H9 (cell line): ENCODE results near the gene CPEB2. TPM values are rescaled to one million over a fixed set of nuclear protein-coding genes. Genes with fewer than 3 reads are reported as not detected.

ENCODE experiments used
- DNase-seq: peaks from one replicate; pipeline ENCODE4 v3.0.0-alpha.2; 2017
- H2AFZ ChIP-seq: one replicate; pipeline ENCODE4 v1.6.1; 2013; ENCODE audit warnings: mild to moderate bottlenecking, low read length, control low read depth, moderate library complexity
- H2AK5ac ChIP-seq: 2 replicates; pipeline ENCODE4 v1.6.1; 2013; ENCODE audit warnings: low read length, control low read depth, mixed read lengths; ENCODE audit not compliant: insufficient read length
- H2BK120ac ChIP-seq: one replicate; pipeline ENCODE4 v1.6.1; 2013; ENCODE audit warnings: low read depth, mild to moderate bottlenecking, low read length, control low read depth, inconsistent platforms; ENCODE audit not compliant: poor library complexity, severe bottlenecking
- H2BK12ac ChIP-seq: 2 replicates; pipeline ENCODE4 v1.6.1; 2013; ENCODE audit warnings: low read length, control low read depth, mixed read lengths, low read depth; ENCODE audit not compliant: insufficient read length
- H2BK15ac ChIP-seq: 2 replicates; pipeline ENCODE4 v1.6.1; 2013; ENCODE audit warnings: low read depth, low read length, control low read depth
- H2BK20ac ChIP-seq: one replicate; pipeline ENCODE4 v1.6.1; 2013; ENCODE audit warnings: low read depth, mild to moderate bottlenecking, low read length, control low read depth, inconsistent platforms; ENCODE audit not compliant: poor library complexity, severe bottlenecking
- H2BK5ac ChIP-seq: 2 replicates; pipeline ENCODE4 v1.6.1; 2013; ENCODE audit warnings: low read length, control low read depth, mixed read lengths; ENCODE audit not compliant: insufficient read length
- H3K14ac ChIP-seq: 2 replicates; pipeline ENCODE4 v1.6.1; 2013; ENCODE audit warnings: low read length, control low read depth; ENCODE audit not compliant: insufficient read depth
- H3K18ac ChIP-seq: 2 replicates; pipeline ENCODE4 v1.6.1; 2013; ENCODE audit warnings: low read depth, mild to moderate bottlenecking, mixed read lengths, low read length, control low read depth; ENCODE audit not compliant: insufficient read length
- H3K23ac ChIP-seq: 2 replicates; pipeline ENCODE4 v1.6.1; 2013; ENCODE audit warnings: low read length, control low read depth, mixed read lengths, low read depth; ENCODE audit not compliant: insufficient read length
- H3K23me2 ChIP-seq: 2 replicates; pipeline ENCODE4 v1.6.1; 2013; ENCODE audit warnings: low read depth, mild to moderate bottlenecking, mixed read lengths, low read length, control low read depth; ENCODE audit not compliant: insufficient read length, poor library complexity, severe bottlenecking
- H3K27ac ChIP-seq: 2 replicates; pipeline ENCODE4 v1.5.1; 2013; ENCODE audit warnings: low read length, control low read depth, mixed read lengths, low read depth; ENCODE audit not compliant: insufficient read length
- H3K27me3 ChIP-seq: 2 replicates; pipeline ENCODE4 v1.6.1; 2013; ENCODE audit warnings: low read length, control low read depth, inconsistent platforms; ENCODE audit not compliant: insufficient read depth
- H3K4ac ChIP-seq: 2 replicates; pipeline ENCODE4 v1.6.1; 2013; ENCODE audit warnings: low read depth, mild to moderate bottlenecking, control low read depth, inconsistent platforms, low read length, moderate library complexity
- H3K4me1 ChIP-seq: 2 replicates; pipeline ENCODE4 v1.6.1; 2013; ENCODE audit warnings: low read length, control low read depth, inconsistent platforms; ENCODE audit not compliant: insufficient read depth
- H3K4me2 ChIP-seq: 2 replicates; pipeline ENCODE4 v1.6.1; 2013; ENCODE audit warnings: low read length, control low read depth, mixed read lengths; ENCODE audit not compliant: insufficient read length, insufficient read depth
- H3K56ac ChIP-seq: 2 replicates; pipeline ENCODE4 v1.6.1; 2013; ENCODE audit warnings: low read depth, mild to moderate bottlenecking, mixed read lengths, low read length, control low read depth; ENCODE audit not compliant: insufficient read length
- H3K79me1 ChIP-seq: 2 replicates; pipeline ENCODE4 v1.6.1; 2013; ENCODE audit warnings: low read depth, mild to moderate bottlenecking, moderate library complexity, low read length, control low read depth, inconsistent platforms; ENCODE audit not compliant: insufficient read depth, poor library complexity, severe bottlenecking
- H3K79me2 ChIP-seq: 2 replicates; pipeline ENCODE4 v1.6.1; 2013; ENCODE audit warnings: low read length, control low read depth, inconsistent platforms; ENCODE audit not compliant: insufficient read depth
- H3K9ac ChIP-seq: 2 replicates; pipeline ENCODE4 v1.6.1; 2013; ENCODE audit warnings: low read length, control low read depth, mixed read lengths; ENCODE audit not compliant: insufficient read length; ENCODE audit errors: extremely low read depth
- H3K9me3 ChIP-seq: one replicate; pipeline ENCODE4 v1.6.1; 2013; ENCODE audit warnings: low read depth, low read length, inconsistent platforms; ENCODE audit not compliant: control insufficient read depth
- H3T11ph ChIP-seq: one replicate; pipeline ENCODE4 v1.6.1; 2013; ENCODE audit warnings: mild to moderate bottlenecking, low read length, control low read depth, inconsistent platforms
- H4K20me1 ChIP-seq: one replicate; pipeline ENCODE4 v1.6.1; 2013; ENCODE audit not compliant: control insufficient read depth, insufficient read length, insufficient read depth
- H4K5ac ChIP-seq: 2 replicates; pipeline ENCODE4 v1.6.1; 2013; ENCODE audit warnings: low read depth, mild to moderate bottlenecking, mixed read lengths, low read length, control low read depth; ENCODE audit not compliant: insufficient read length
- H4K8ac ChIP-seq: replicated peaks from 2 replicates; pipeline ENCODE4 v1.6.1; 2013; ENCODE audit warnings: low read length, control low read depth, mixed read lengths, low read depth; ENCODE audit not compliant: insufficient read length
- H4K91ac ChIP-seq: 2 replicates; pipeline ENCODE4 v1.6.1; 2013; ENCODE audit warnings: low read depth, mild to moderate bottlenecking, moderate library complexity, mixed read lengths, low read length, control low read depth; ENCODE audit not compliant: insufficient read length
- H3K27ac Mint-ChIP-seq, 3 experiments: 2 replicates in 2 of 3; 3 replicates in 1 of 3; pipeline ENCODE4 v1.8.0; 2020 to 2021; ENCODE audit warnings: mixed read lengths in 3 of 3, mild to moderate bottlenecking in 1 of 3, moderate library complexity in 1 of 3
- H3K27me3 Mint-ChIP-seq: 2 replicates; pipeline ENCODE4 v1.8.0; 2021; ENCODE audit warnings: low read depth, mild to moderate bottlenecking, moderate library complexity, mixed read lengths
- H3K36me3 Mint-ChIP-seq, 3 experiments: 2 replicates in 2 of 3; 3 replicates in 1 of 3; pipeline ENCODE4 v1.8.0; 2020 to 2021; ENCODE audit warnings: low read depth in 3 of 3, mixed read lengths in 3 of 3; ENCODE audit not compliant: insufficient read depth in 1 of 3
- H3K4me1 Mint-ChIP-seq, 2 experiments: 2 replicates each; pipeline ENCODE4 v1.8.0; 2020; ENCODE audit warnings: mixed read lengths in 2 of 2
- H3K4me3 Mint-ChIP-seq, 2 experiments: 2 replicates in 1 of 2; 3 replicates in 1 of 2; pipeline ENCODE4 v1.8.0; 2020 to 2021; ENCODE audit warnings: mild to moderate bottlenecking in 2 of 2, mixed read lengths in 2 of 2, moderate library complexity in 1 of 2
- H3K9me3 Mint-ChIP-seq, 2 experiments: 2 replicates in 1 of 2; 3 replicates in 1 of 2; pipeline ENCODE4 v1.8.0; 2020; ENCODE audit warnings: mild to moderate bottlenecking in 2 of 2, mixed read lengths in 2 of 2, moderate library complexity in 1 of 2
- WGBS: extraction: QIAGEN DNeasy Blood & Tissue Kit; methylation state at CpG from one replicate; pipeline ENCODE4 v1.1.7; 2013; ENCODE audit warnings: missing lambda C conversion rate, low lambda C conversion rate, mixed read lengths; ENCODE audit not compliant: insufficient read length; ENCODE audit errors: extremely low coverage; 5-methylcytosine and 5-hydroxymethylcytosine counted together
- total RNA-seq: library from RNA; stranded (reverse); gene quantifications from 2 replicates; pipeline ENCODE4 v1.2.1, GENCODE V29; 2021
- TF ChIP-seq, protein P1 (sequence below): fragments of 200-600 bp; sonication (generic); conservative IDR thresholded peaks from 3 replicates; pipeline ENCODE4 v1.8.0; 2021; ENCODE audit warnings: antibody characterized with exemption, mild to moderate bottlenecking

Gene CPEB2
- total RNA-seq, 1 experiment from 2014 or later: 1.8 TPM

DNA sequence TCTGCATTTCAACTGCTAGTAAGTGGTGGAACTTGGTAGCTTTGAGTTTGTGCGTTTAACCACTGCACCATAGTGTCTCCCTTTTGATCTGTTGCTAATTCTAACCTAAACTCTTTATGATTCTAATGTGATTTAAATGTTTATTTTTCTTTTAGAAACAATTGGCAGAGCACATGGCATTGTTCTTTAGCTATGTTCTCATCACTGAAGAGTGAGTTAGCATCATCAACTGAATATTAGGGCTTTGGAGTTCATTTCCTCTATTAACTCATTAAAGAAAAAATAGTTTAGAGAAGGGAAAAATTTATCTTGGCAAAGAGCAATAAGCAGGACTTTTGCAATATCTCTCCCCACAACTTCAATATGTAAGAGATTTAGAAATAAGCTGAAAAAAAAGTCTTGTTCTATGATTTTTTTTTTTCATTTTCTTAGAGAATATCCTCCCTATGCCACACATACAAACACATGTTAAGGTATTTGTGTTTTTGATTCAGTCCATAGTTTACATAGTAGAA lies 25.7 kb downstream of the CPEB2 start:
- whole genome bisulfite sequencing: no CpG with 5 or more reads among the region's 1 CpG
- Histone ChIP-seq H2BK20ac (no peak overlapping the region), H2BK12ac (no peak overlapping the region), H3K27ac (no peak overlapping the region), H2BK120ac (no peak overlapping the region), H3K18ac (no peak overlapping the region), H2AFZ (no peak overlapping the region), H2AK5ac (no peak overlapping the region), H4K20me1 (no peaks in the 10 kb centered on the region), H3K9me3 (no peaks in the 10 kb centered on the region), H3K79me2 (no peaks in the 10 kb centered on the region), H3K9ac (no peak overlapping the region), H2BK15ac (no peak overlapping the region), H3K56ac (no peak overlapping the region), H2BK5ac (no peak overlapping the region), H3K79me1 (no peaks in the 10 kb centered on the region), H3K27me3 (no peaks in the 10 kb centered on the region), H3K4me2 (no peak overlapping the region), H3K14ac (no peak overlapping the region), H3K4me1 (no peaks in the 10 kb centered on the region), H4K91ac (no peak overlapping the region), H4K5ac (no peak overlapping the region), H3K23me2 (no peaks in the 10 kb centered on the region), H3K4ac (no peak overlapping the region), H3T11ph (no peak overlapping the region), H4K8ac (no peak overlapping the region), H3K23ac (no peak overlapping the region)
- no peak for DNase-seq
- Mint-ChIP-seq H3K9me3 (no peaks in the 10 kb centered on the region), H3K4me3 (no peak overlapping the region), H3K36me3 (peaks cover 0 to 1% (median 1%) of the 10 kb centered on the region in 3 experiments; a peak in 3 of 7 replicates), H3K27me3 (no peaks in the 10 kb centered on the region), H3K27ac (no peak overlapping the region), H3K4me1 (peaks cover 0 to 7% of the 10 kb centered on the region in 2 experiments; a peak in 3 of 4 replicates)
- TF ChIP-seq, protein P1, sequence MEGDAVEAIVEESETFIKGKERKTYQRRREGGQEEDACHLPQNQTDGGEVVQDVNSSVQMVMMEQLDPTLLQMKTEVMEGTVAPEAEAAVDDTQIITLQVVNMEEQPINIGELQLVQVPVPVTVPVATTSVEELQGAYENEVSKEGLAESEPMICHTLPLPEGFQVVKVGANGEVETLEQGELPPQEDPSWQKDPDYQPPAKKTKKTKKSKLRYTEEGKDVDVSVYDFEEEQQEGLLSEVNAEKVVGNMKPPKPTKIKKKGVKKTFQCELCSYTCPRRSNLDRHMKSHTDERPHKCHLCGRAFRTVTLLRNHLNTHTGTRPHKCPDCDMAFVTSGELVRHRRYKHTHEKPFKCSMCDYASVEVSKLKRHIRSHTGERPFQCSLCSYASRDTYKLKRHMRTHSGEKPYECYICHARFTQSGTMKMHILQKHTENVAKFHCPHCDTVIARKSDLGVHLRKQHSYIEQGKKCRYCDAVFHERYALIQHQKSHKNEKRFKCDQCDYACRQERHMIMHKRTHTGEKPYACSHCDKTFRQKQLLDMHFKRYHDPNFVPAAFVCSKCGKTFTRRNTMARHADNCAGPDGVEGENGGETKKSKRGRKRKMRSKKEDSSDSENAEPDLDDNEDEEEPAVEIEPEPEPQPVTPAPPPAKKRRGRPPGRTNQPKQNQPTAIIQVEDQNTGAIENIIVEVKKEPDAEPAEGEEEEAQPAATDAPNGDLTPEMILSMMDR: no peak
